HepG2 (cell line): ENCODE results near the gene PTCD1. TPM values are rescaled to one million over a fixed set of nuclear protein-coding genes. Genes with fewer than 3 reads are reported as not detected.

Experiments used
- ASH2L ChIP-seq: fragments of 300-600, 200-600 bp; sonication (generic); IDR thresholded peaks from 2 replicates; pipeline ENCODE4 v1.7.0; 2017; ENCODE audit warnings: low read depth, mild to moderate bottlenecking, moderate library complexity, mixed read lengths, low read length; ENCODE audit not compliant: insufficient read length
- CSRNP1 ChIP-seq: sonication (generic); formaldehyde crosslinking; IDR thresholded peaks from 2 replicates; pipeline ENCODE4 v1.8.1; 2023; ENCODE audit warnings: mild to moderate bottlenecking, missing genetic modification reagents
- HNRNPLL ChIP-seq: fragments of 200-400 bp; formaldehyde crosslinking; IDR thresholded peaks from 2 replicates; pipeline ENCODE4 v1.6.1; 2017; ENCODE audit warnings: mild to moderate bottlenecking, low read depth, low read length; ENCODE audit not compliant: poor library complexity, severe bottlenecking
- HNRNPUL1 ChIP-seq: fragments of 200-400 bp; formaldehyde crosslinking; IDR thresholded peaks from 2 replicates; pipeline ENCODE4 v1.6.1; 2017; ENCODE audit warnings: low read depth, mild to moderate bottlenecking, low read length, moderate library complexity
- KAT8 ChIP-seq: IDR thresholded peaks from 2 replicates; pipeline ENCODE4 v1.6.1; 2016; ENCODE audit warnings: missing genetic modification reagents, missing compliant biosample characterization
- KDM5B ChIP-seq: sonication (generic); formaldehyde crosslinking; IDR thresholded peaks from 2 replicates; pipeline ENCODE4 v1.4.0; 2020; ENCODE audit warnings: missing genetic modification reagents, mild to moderate bottlenecking, borderline replicate concordance
- NCOA2 ChIP-seq: sonication (generic); formaldehyde crosslinking; IDR thresholded peaks from 2 replicates; pipeline ENCODE4 v1.8.0; 2022; ENCODE audit warnings: inconsistent platforms
- POLR2A ChIP-seq, 2 experiments: IDR thresholded peaks; 2 replicates each; pipeline ENCODE4 v1.6.1; 2011; ENCODE audit warnings: low read depth in 2 of 2, low read length in 2 of 2, mild to moderate bottlenecking in 1 of 2, moderate library complexity in 1 of 2; ENCODE audit not compliant: insufficient read depth in 1 of 2
- RFXANK ChIP-seq: IDR thresholded peaks from 2 replicates; pipeline ENCODE4 v1.6.1; 2016
- TARDBP ChIP-seq: sonication (generic); formaldehyde crosslinking; IDR thresholded peaks from 2 replicates; pipeline ENCODE4 v1.8.0; 2022; ENCODE audit warnings: mild to moderate bottlenecking, missing genetic modification reagents
- ZFP41 ChIP-seq: sonication (generic); formaldehyde crosslinking; IDR thresholded peaks from 2 replicates; pipeline ENCODE4 v1.4.0; 2020; ENCODE audit warnings: mild to moderate bottlenecking, missing genetic modification reagents, borderline replicate concordance
- ZNF101 ChIP-seq: sonication (generic); formaldehyde crosslinking; IDR thresholded peaks from 2 replicates; pipeline ENCODE4 v1.4.0; 2020; ENCODE audit warnings: mild to moderate bottlenecking, low read depth, missing genetic modification reagents, borderline replicate concordance
- ZNF383 ChIP-seq: sonication (generic); formaldehyde crosslinking; IDR thresholded peaks from 2 replicates; pipeline ENCODE4 v1.4.0; 2020; ENCODE audit warnings: missing genetic modification reagents, mild to moderate bottlenecking, borderline replicate concordance
- ZNF724P ChIP-seq: sonication (generic); formaldehyde crosslinking; IDR thresholded peaks from 2 replicates; pipeline ENCODE4 v1.8.0; 2022; ENCODE audit warnings: missing genetic modification reagents, borderline replicate concordance
- ZNF883 ChIP-seq: sonication (generic); formaldehyde crosslinking; IDR thresholded peaks from 2 replicates; pipeline ENCODE4 v1.5.1; 2020; ENCODE audit warnings: mild to moderate bottlenecking, missing genetic modification reagents; ENCODE audit errors: not compliant biosample characterization
- polyA plus RNA-seq, 8 experiments: library from polyadenylated mRNA; depleted of rRNA in 3 of 8; stranded (reverse) in 7 of 8; unstranded in 1 of 8; fragments of >200 nt; fragmentation: Illumina TruSeq in 4 of 8; extraction: Trizol in 4 of 8; gene quantifications; 2 replicates each; pipeline versions ENCODE4 v1.2.1 to v1.2.3, GENCODE V29; 2011 to 2016; ENCODE audit warnings: low read depth in 4 of 8, missing spikeins in 1 of 8, mixed read lengths in 1 of 8; ENCODE audit not compliant: insufficient read depth in 1 of 8
- total RNA-seq, 5 experiments: library from RNA; depleted of rRNA; stranded (reverse); fragments of >200 nt; fragmentation: Illumina TruSeq; extraction: Trizol; gene quantifications; 2 replicates each; pipeline ENCODE4 v1.2.3, GENCODE V29; 2016; ENCODE audit warnings: low read depth in 1 of 5
- TF ChIP-seq, protein P1 (sequence below): IDR thresholded peaks from 2 replicates; pipeline ENCODE4 v1.4.0; 2020; ENCODE audit warnings: mild to moderate bottlenecking, missing genetic modification reagents
- TF ChIP-seq, protein P2 (sequence below): sonication (generic); formaldehyde crosslinking; conservative IDR thresholded peaks from 2 replicates; pipeline ENCODE4 v1.8.0; 2022; ENCODE audit warnings: mild to moderate bottlenecking, moderate library complexity, missing genetic modification reagents
- TF ChIP-seq, protein P3 (sequence below): sonication (generic); formaldehyde crosslinking; IDR thresholded peaks from 2 replicates; pipeline ENCODE4 v1.4.0; 2020; ENCODE audit warnings: missing genetic modification reagents

The PTCD1 gene
- total and polyA plus RNA-seq, 2 of the 13 experiments (the other 11 are each of a cell fraction or from before 2014, with no cell fraction given), result 3.0 to 8.4 TPM

DNA sequence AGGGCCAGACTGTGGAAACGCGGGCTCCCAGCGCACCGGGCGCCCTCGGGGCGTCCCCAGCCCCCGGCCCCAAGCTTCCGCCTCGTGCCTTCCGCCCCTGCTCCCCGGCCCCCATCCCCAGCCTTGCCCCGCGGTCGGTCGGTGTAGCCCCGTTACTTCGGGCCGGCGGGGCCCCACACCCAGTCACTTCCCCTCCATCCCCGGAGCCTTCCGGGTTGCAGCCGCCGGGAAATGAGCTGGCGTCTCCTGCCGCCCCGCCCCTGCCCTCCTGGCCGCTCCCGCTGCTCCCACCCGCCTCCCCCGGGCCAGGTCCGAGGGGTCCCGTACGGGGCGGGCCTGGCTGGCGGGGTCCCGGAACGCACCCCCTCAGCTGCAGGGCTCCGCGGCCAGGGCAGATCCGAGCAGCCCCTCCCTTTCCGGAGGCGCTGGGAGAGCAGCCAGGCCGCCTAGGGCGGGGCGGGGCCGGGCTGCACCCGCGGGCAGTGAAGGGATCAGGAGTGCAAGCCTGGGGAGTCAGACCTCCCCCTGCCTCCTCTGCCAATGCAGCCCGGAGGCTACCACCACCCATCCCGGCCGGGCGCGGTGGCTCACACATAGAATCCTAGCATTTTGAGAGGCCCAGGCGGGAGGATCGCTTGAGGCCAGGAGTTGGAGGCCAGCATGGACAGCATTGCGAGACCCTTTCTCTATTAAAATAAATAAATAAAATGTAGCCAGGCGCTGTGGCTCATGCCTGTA is 63.4 kb downstream of the PTCD1 start (continued):
- peak; percentile 53; the same call in 1 of the 2 replicates for TF ChIP-seq CSRNP1 (CRISPR knock-in tag)
- TF ChIP-seq, protein P1, sequence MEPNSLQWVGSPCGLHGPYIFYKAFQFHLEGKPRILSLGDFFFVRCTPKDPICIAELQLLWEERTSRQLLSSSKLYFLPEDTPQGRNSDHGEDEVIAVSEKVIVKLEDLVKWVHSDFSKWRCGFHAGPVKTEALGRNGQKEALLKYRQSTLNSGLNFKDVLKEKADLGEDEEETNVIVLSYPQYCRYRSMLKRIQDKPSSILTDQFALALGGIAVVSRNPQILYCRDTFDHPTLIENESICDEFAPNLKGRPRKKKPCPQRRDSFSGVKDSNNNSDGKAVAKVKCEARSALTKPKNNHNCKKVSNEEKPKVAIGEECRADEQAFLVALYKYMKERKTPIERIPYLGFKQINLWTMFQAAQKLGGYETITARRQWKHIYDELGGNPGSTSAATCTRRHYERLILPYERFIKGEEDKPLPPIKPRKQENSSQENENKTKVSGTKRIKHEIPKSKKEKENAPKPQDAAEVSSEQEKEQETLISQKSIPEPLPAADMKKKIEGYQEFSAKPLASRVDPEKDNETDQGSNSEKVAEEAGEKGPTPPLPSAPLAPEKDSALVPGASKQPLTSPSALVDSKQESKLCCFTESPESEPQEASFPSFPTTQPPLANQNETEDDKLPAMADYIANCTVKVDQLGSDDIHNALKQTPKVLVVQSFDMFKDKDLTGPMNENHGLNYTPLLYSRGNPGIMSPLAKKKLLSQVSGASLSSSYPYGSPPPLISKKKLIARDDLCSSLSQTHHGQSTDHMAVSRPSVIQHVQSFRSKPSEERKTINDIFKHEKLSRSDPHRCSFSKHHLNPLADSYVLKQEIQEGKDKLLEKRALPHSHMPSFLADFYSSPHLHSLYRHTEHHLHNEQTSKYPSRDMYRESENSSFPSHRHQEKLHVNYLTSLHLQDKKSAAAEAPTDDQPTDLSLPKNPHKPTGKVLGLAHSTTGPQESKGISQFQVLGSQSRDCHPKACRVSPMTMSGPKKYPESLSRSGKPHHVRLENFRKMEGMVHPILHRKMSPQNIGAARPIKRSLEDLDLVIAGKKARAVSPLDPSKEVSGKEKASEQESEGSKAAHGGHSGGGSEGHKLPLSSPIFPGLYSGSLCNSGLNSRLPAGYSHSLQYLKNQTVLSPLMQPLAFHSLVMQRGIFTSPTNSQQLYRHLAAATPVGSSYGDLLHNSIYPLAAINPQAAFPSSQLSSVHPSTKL, result 0 out of 2 replicates have a peak, but pooled peaks have one; percentile 17
- TF ChIP-seq, protein P2, sequence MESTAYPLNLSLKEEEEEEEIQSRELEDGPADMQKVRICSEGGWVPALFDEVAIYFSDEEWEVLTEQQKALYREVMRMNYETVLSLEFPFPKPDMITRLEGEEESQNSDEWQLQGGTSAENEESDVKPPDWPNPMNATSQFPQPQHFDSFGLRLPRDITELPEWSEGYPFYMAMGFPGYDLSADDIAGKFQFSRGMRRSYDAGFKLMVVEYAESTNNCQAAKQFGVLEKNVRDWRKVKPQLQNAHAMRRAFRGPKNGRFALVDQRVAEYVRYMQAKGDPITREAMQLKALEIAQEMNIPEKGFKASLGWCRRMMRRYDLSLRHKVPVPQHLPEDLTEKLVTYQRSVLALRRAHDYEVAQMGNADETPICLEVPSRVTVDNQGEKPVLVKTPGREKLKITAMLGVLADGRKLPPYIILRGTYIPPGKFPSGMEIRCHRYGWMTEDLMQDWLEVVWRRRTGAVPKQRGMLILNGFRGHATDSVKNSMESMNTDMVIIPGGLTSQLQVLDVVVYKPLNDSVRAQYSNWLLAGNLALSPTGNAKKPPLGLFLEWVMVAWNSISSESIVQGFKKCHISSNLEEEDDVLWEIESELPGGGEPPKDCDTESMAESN (CRISPR knock-in tag), result 0 out of 2 replicates have a peak, but pooled peaks have one; percentile 22
- no peak for TF ChIP-seq NCOA2 (CRISPR knock-in tag)
- TF ChIP-seq, protein P3, sequence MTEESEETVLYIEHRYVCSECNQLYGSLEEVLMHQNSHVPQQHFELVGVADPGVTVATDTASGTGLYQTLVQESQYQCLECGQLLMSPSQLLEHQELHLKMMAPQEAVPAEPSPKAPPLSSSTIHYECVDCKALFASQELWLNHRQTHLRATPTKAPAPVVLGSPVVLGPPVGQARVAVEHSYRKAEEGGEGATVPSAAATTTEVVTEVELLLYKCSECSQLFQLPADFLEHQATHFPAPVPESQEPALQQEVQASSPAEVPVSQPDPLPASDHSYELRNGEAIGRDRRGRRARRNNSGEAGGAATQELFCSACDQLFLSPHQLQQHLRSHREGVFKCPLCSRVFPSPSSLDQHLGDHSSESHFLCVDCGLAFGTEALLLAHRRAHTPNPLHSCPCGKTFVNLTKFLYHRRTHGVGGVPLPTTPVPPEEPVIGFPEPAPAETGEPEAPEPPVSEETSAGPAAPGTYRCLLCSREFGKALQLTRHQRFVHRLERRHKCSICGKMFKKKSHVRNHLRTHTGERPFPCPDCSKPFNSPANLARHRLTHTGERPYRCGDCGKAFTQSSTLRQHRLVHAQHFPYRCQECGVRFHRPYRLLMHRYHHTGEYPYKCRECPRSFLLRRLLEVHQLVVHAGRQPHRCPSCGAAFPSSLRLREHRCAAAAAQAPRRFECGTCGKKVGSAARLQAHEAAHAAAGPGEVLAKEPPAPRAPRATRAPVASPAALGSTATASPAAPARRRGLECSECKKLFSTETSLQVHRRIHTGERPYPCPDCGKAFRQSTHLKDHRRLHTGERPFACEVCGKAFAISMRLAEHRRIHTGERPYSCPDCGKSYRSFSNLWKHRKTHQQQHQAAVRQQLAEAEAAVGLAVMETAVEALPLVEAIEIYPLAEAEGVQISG (CRISPR knock-in tag), result peak; percentile 49
- peak; percentile 38; the same call in 1 of the 2 replicates for TF ChIP-seq ZNF724P (CRISPR knock-in tag)
- TF ChIP-seq RFXANK (CRISPR knock-in tag), result no peak
- TF ChIP-seq HNRNPUL1, result no peak
- TF ChIP-seq KAT8 (CRISPR knock-in tag), result peak; percentile 66
- 0 out of 2 replicates have a peak, but pooled peaks have one; percentile 33 for TF ChIP-seq KDM5B
- TF ChIP-seq TARDBP (CRISPR knock-in tag), result peak; percentile 56; the same call in 1 of the 2 replicates
- TF ChIP-seq ZNF101 (CRISPR knock-in tag), result no peak
- peak; percentile 25 to 33; a peak in 1 of 4 replicates for TF ChIP-seq POLR2A (IDR thresholded peaks at IDR 0.05; ENCODE audit: insufficient read depth in 1 of 2, low read depth in 2 of 2, low read length in 2 of 2)
- no peak for TF ChIP-seq ASH2L
- 0 out of 2 replicates have a peak, but pooled peaks have one; percentile 26 for TF ChIP-seq ZFP41 (CRISPR knock-in tag)
- TF ChIP-seq HNRNPLL, result peak; percentile 49
- TF ChIP-seq ZNF383, result no peak
- TF ChIP-seq ZNF883 (CRISPR knock-in tag), result no peak
